ENCODE results near the gene ZNF862.

ZNF862 gene

GRCh38 chr7:149866139-149866778, 28.1 kb downstream of the ZNF862 start:
- DNase-seq (ENCODE audit: low read depth, low spot score): no peak

- no peak for DNase-seq (ENCODE audit: low read depth, low spot score)
Measured at GRCh38 chr7:149866779-149867447, 28.7 kb downstream of the ZNF862 start.

GRCh38 chr7:149867762-149868622, 29.8 kb downstream of the ZNF862 start:
- DNase-seq (ENCODE audit: low read depth, low spot score): no peak

- DNase-seq (ENCODE audit: low read depth, low spot score): no peak
Measured at GRCh38 chr7:149868623-149869290, 30.6 kb downstream of the ZNF862 start.

GRCh38 chr7:149869291-149869650, 31.1 kb downstream of the ZNF862 start:
- DNase-seq (ENCODE audit: low read depth, low spot score): no peak

- no peak for DNase-seq (ENCODE audit: low read depth, low spot score)
Measured at GRCh38 chr7:149869867-149870266, 31.7 kb downstream of the ZNF862 start.

- DNase-seq (ENCODE audit: low read depth, low spot score): no peak
Measured at GRCh38 chr7:149870274-149870673, 32.1 kb downstream of the ZNF862 start.

GRCh38 chr7:149870701-149871483, 32.7 kb downstream of the ZNF862 start:
- no peak for DNase-seq (ENCODE audit: low read depth, low spot score)

- DNase-seq (ENCODE audit: low read depth, low spot score): no peak
Measured at GRCh38 chr7:149871576-149871975, 33.4 kb downstream of the ZNF862 start.

GRCh38 chr7:149872419-149873073, 34.4 kb downstream of the ZNF862 start:
- DNase-seq (ENCODE audit: low read depth, low spot score): no peak

GRCh38 chr7:149873074-149873969, 35.1 kb downstream of the ZNF862 start, which contains the start of gene ATP6V0E2:
TSS of gene ATP6V0E2 (plus strand) at chr7:149873969. CDS start at chr7:149874066, 97 bp downstream.
- DNase-seq (ENCODE audit: low read depth, low spot score): peak; percentile 82

- no peak for DNase-seq (ENCODE audit: low read depth, low spot score)
Measured at GRCh38 chr7:149873970-149874643, 35.9 kb downstream of the ZNF862 start.

- no peak for DNase-seq (ENCODE audit: low read depth, low spot score)
Measured at GRCh38 chr7:149874644-149875028, 36.5 kb downstream of the ZNF862 start.

GRCh38 chr7:149875396-149875795, 37.2 kb downstream of the ZNF862 start:
- DNase-seq (ENCODE audit: low read depth, low spot score): no peak

- no peak for DNase-seq (ENCODE audit: low read depth, low spot score)
Measured at GRCh38 chr7:149877890-149878522, 39.8 kb downstream of the ZNF862 start.

GRCh38 chr7:149878523-149878921, 40.3 kb downstream of the ZNF862 start:
- DNase-seq (ENCODE audit: low read depth, low spot score): no peak

- DNase-seq (ENCODE audit: low read depth, low spot score): no peak
Measured at GRCh38 chr7:149879271-149879743, 41.1 kb downstream of the ZNF862 start.

All from activated CD4-positive, CD25-positive, alpha-beta regulatory T cell treated with anti-CD3 and anti-CD28 coated beads, Interleukin-2, amount 50 U/mL, for 16 hours (primary cell).